ENCODE results near the gene MLLT1. TPM values are rescaled to one million over a fixed set of nuclear protein-coding genes. Genes with fewer than 3 reads are reported as not detected.

Gene MLLT1
- total RNA-seq, 1 donor from 2014 or later, result 36.0 TPM

DNA sequence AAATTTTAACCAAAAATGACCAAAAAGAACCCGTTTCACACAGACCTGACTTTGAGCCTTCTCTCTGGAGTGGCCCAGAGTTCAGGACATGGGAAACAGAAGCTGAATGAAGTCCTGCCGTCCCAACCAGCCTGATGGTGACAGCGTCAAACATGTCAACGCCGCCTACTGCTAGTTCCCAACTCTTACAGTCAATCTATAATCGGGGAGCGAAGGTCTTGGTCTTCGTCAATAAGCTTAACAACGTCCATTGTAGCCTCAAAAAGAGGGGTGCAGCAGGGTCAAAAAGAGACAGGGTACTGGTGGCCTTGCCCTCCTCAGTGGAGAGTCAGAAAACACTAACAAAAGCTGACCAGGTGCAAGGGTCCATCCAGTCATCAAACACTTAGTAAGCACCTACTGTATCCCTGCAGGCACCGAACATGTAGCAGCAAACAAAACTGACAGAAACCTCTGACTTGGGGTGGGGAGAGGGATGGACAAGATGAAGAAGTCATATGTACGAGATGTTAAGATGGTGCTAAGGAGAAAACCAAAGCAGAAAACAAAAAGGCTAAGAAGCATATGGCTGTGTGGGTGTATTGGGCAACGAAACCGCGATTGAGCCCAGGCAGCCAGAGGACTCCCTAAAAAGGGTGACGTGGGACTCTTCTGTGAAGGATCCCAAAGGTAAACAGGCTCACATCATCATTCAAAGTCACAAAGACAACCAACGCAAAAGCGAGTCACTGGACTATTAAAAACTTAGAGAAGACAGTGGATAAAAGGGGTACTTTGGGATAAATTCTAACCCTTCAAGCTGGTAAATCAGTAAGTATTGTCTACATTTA lies 12.0 kb downstream of the MLLT1 start:
- no peak for DNase-seq
- TF ChIP-seq, protein P1, sequence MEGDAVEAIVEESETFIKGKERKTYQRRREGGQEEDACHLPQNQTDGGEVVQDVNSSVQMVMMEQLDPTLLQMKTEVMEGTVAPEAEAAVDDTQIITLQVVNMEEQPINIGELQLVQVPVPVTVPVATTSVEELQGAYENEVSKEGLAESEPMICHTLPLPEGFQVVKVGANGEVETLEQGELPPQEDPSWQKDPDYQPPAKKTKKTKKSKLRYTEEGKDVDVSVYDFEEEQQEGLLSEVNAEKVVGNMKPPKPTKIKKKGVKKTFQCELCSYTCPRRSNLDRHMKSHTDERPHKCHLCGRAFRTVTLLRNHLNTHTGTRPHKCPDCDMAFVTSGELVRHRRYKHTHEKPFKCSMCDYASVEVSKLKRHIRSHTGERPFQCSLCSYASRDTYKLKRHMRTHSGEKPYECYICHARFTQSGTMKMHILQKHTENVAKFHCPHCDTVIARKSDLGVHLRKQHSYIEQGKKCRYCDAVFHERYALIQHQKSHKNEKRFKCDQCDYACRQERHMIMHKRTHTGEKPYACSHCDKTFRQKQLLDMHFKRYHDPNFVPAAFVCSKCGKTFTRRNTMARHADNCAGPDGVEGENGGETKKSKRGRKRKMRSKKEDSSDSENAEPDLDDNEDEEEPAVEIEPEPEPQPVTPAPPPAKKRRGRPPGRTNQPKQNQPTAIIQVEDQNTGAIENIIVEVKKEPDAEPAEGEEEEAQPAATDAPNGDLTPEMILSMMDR (IDR thresholded peaks at IDR 0.05; ENCODE audit: borderline replicate concordance), result no peak
- Histone ChIP-seq H3K4me3 (no peak overlapping the region), H3K36me3 (peaks cover 47% of the 10 kb centered on the region), H3K27me3 (ENCODE audit: low read depth) (no peaks in the 10 kb centered on the region), H3K9me3 (replicated peaks) (no peaks in the 10 kb centered on the region), H3K27ac (replicated peaks) (no peak overlapping the region), H3K4me1 (peaks cover 58% of the 10 kb centered on the region)
- intact Hi-C loops (cut with micrococcal nuclease), result no loop called here

DNA sequence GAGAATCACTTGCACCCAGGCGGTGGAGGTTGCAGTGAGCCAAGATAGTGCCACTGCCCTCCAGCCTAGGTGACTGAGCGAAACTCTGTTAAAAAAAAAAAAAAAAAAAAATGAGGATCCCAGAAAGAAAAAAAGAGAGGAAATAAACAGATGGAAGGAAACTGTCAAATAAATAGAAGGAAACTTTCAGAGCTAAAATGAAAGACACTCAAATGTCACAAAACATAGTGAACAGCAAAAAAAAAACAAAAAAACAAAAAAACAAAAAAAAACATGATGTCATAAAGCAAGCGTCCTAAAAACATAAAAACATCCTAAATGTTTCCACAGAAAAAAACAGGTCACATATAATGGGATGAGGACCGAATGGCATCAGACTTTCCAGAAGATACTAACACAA lies 15.0 kb downstream of the MLLT1 start:
- H3K36me3 ChIP-seq, result peaks cover 62% of the 10 kb centered on the region
- TF ChIP-seq, protein P1 (IDR thresholded peaks at IDR 0.05; ENCODE audit: borderline replicate concordance), result no peak
- no peak overlapping the region for H3K27ac ChIP-seq (replicated peaks)
- intact Hi-C loops (cut with micrococcal nuclease), result no loop called here
- no peak for DNase-seq
- H3K4me1 ChIP-seq, result peaks cover 40% of the 10 kb centered on the region
- H3K9me3 ChIP-seq (replicated peaks), result no peaks in the 10 kb centered on the region
- H3K27me3 ChIP-seq (ENCODE audit: low read depth), result no peaks in the 10 kb centered on the region
- H3K4me3 ChIP-seq, result no peak overlapping the region

DNA sequence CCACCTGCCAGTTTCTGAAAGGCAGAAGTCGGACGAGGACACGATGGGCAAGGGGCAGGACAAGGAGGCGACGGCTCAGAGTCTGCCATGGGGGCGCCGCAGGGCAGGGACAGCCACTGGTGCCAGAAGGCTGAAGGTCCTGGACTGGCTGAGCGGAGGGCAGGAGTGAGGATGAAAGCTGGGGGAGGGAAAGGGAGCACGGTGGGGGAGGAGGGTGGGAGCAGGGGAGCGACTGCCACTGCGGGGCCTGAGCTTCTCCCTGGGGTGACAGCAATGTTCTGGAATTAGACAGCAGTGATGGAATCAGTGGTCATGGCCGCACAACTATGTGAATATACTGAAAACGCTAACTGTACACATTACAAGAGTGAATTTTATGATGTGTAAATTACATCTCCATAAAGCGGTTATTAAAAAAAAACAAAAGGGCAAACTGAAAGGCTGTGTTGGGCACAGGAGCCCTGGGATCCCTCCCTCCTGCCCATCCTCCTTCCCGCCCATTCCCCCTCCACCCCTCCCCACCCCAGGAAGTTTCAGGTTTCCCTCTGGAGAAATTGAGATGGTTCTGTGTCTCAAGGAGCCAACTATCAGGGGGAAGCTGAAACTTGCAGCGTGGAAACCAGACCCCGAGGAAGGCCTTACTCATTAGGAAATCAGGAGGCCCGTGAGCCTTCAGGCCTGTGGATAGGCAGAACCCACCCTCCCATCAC lies 15.9 kb downstream of the MLLT1 start:
- TF ChIP-seq, protein P1 (IDR thresholded peaks at IDR 0.05; ENCODE audit: borderline replicate concordance), result no peak
- peaks cover 59% of the 10 kb centered on the region for H3K36me3 ChIP-seq
- peaks cover 41% of the 10 kb centered on the region for H3K4me1 ChIP-seq
- no peak for DNase-seq
- intact Hi-C loops (cut with micrococcal nuclease), result no loop called here
- H3K27me3 ChIP-seq (ENCODE audit: low read depth), result no peaks in the 10 kb centered on the region
- no peak overlapping the region for H3K4me3 ChIP-seq
- H3K9me3 ChIP-seq (replicated peaks), result no peaks in the 10 kb centered on the region
- peak overlapping the region; percentile 19 for H3K27ac ChIP-seq (replicated peaks)

DNA sequence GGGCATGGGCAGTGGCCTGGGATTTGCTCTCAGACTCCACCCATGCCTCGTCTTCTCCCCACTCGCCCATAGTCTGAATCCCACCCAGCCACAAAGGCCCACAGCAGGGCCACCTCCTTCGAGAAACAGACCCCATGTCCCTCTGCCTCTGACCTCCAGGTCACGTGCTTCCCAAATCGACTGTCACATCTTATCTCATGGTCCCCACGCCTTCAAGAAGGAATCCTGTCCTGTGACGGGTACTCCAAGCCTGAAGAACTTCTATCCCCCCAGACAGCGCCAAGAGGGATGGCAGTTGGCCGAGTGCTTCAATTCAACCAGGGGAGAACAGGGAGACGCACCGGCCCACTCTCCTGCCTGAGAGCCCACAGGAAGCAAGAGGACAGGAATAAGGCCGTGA lies 16.5 kb downstream of the MLLT1 start:
- H3K9me3 ChIP-seq (replicated peaks), result no peaks in the 10 kb centered on the region
- TF ChIP-seq, protein P1 (IDR thresholded peaks at IDR 0.05; ENCODE audit: borderline replicate concordance), result no peak
- H3K27ac ChIP-seq (replicated peaks), result peak overlapping the region; percentile 19
- no peak overlapping the region for H3K4me3 ChIP-seq
- DNase-seq, result no peak
- H3K36me3 ChIP-seq, result peaks cover 59% of the 10 kb centered on the region
- intact Hi-C loops (cut with micrococcal nuclease), result no loop called here
- H3K4me1 ChIP-seq, result peaks cover 38% of the 10 kb centered on the region
- no peaks in the 10 kb centered on the region for H3K27me3 ChIP-seq (ENCODE audit: low read depth)

DNA sequence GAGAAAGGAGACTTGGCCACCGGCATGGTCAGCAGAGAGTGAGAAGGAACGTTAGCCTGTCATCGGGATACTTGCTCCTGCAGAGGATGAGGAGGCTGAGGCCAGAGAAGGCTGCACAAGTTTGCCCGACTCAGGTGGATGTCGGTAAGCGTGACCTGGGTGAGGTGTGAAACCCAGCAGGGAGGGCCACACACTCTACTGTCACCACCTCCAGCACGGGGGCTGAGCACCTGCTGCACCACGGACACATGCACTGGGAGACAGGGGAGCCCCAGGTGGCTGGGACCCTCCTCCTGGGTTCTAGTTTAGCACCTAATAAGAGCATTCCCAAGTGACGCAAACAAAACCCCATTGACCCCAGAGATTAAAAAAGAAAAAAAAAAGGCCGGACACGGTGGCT lies 17.3 kb downstream of the MLLT1 start:
- no peak for DNase-seq
- TF ChIP-seq, protein P1 (IDR thresholded peaks at IDR 0.05; ENCODE audit: borderline replicate concordance), result no peak
- H3K4me1 ChIP-seq, result peaks cover 38% of the 10 kb centered on the region

More for the DNA sequence above, 17.3 kb downstream of the MLLT1 start:
- Histone ChIP-seq H3K27me3 (ENCODE audit: low read depth) (no peaks in the 10 kb centered on the region), H3K4me3 (no peak overlapping the region), H3K27ac (replicated peaks) (no peak overlapping the region), H3K9me3 (replicated peaks) (no peaks in the 10 kb centered on the region), H3K36me3 (peaks cover 54% of the 10 kb centered on the region)
- intact Hi-C loops (cut with micrococcal nuclease), result no loop called here
